IMR-90 (cell line): ENCODE data around the gene DHX38. TPM values are rescaled to one million over a fixed set of nuclear protein-coding genes. Genes with fewer than 3 reads are reported as not detected.

Experiments used
- ATAC-seq: fragments of 200-7000 bp; cut with Tn5 transposase; 2 replicates; pipeline ENCODE4 v1.9.1; 2020; ENCODE audit warnings: low read depth, mild to moderate bottlenecking, moderate library complexity
- BruUV-seq: library from RNA; stranded (reverse); fragments of 400-500 nt; replicated peaks from 2 replicates; lab custom pipeline; 2021; lab: Mats Ljungman, UMichigan
- CTCF ChIA-PET: fragments of 300-600 bp; formaldehyde crosslinking; extraction: SDS; loops from one replicate; lab custom pipeline; 2021; ENCODE audit warnings: antibody characterized with exemption; lab: Yijun Ruan, JAX
- POLR2A ChIA-PET: fragments of 300-600 bp; sonication (Branson Sonifier 250); formaldehyde crosslinking; loops from one replicate; lab custom pipeline; 2022; ENCODE audit warnings: antibody characterized with exemption; ENCODE audit not compliant: unreplicated experiment; lab: Charles Lee
- DNase-seq: peaks from one replicate; pipeline ENCODE4 v3.0.0; 2013
- H2AFZ ChIP-seq: replicated peaks from 2 replicates; pipeline ENCODE3; 2013; ENCODE audit warnings: low read length, mild to moderate bottlenecking; ENCODE audit not compliant: poor library complexity
- H2AK5ac ChIP-seq: 2 replicates; pipeline ENCODE4 v1.6.1; 2013; ENCODE audit warnings: low read depth, low read length, inconsistent platforms
- H2AK9ac ChIP-seq: replicated peaks from 2 replicates; pipeline ENCODE3; 2013; ENCODE audit warnings: mild to moderate bottlenecking, low read depth, low read length, moderate library complexity; ENCODE audit not compliant: poor library complexity
- H2BK120ac ChIP-seq: 2 replicates; pipeline ENCODE4 v1.6.1; 2013; ENCODE audit warnings: low read depth, low read length, inconsistent platforms
- H2BK15ac ChIP-seq: 3 replicates; pipeline ENCODE4 v1.6.1; 2013; ENCODE audit warnings: low read depth, low read length, inconsistent platforms
- H2BK20ac ChIP-seq: 2 replicates; pipeline ENCODE4 v1.6.1; 2013; ENCODE audit warnings: low read depth, mild to moderate bottlenecking, inconsistent platforms, low read length, moderate library complexity
- H2BK5ac ChIP-seq: 2 replicates; pipeline ENCODE4 v1.6.1; 2013; ENCODE audit warnings: mild to moderate bottlenecking, low read depth, low read length, inconsistent platforms; ENCODE audit not compliant: poor library complexity, severe bottlenecking
- H3K14ac ChIP-seq: replicated peaks from 2 replicates; pipeline ENCODE4 v1.6.1; 2013; ENCODE audit warnings: low read depth, low read length, inconsistent platforms
- H3K18ac ChIP-seq: 2 replicates; pipeline ENCODE4 v1.6.1; 2013; ENCODE audit warnings: low read depth, low read length, control low read depth
- H3K23ac ChIP-seq: 2 replicates; pipeline ENCODE4 v1.6.1; 2013; ENCODE audit warnings: low read depth, low read length, inconsistent platforms
- H3K27ac ChIP-seq: 2 replicates; pipeline ENCODE4 v1.5.1; 2013; ENCODE audit warnings: mild to moderate bottlenecking, control low read depth, low read length; ENCODE audit not compliant: insufficient read depth
- H3K27me3 ChIP-seq: 2 replicates; pipeline ENCODE4 v1.6.1; 2013; ENCODE audit warnings: low read length; ENCODE audit not compliant: control insufficient read depth, insufficient read depth
- H3K36me3 ChIP-seq: 2 replicates; pipeline ENCODE4 v1.6.1; 2013; ENCODE audit warnings: low read length, mixed read lengths; ENCODE audit not compliant: control insufficient read depth, insufficient read depth
- H3K4ac ChIP-seq: 2 replicates; pipeline ENCODE4 v1.6.1; 2013; ENCODE audit warnings: low read depth, low read length, inconsistent platforms
- H3K4me1 ChIP-seq: 2 replicates; pipeline ENCODE4 v1.6.1; 2013; ENCODE audit warnings: low read length, mixed read lengths; ENCODE audit not compliant: control insufficient read depth, insufficient read depth
- H3K4me2 ChIP-seq: 2 replicates; pipeline ENCODE4 v1.6.1; 2013; ENCODE audit warnings: low read depth, mild to moderate bottlenecking, control low read depth, low read length, moderate library complexity
- H3K4me3 ChIP-seq: 2 replicates; pipeline ENCODE4 v1.5.1; 2013; ENCODE audit warnings: low read depth, mild to moderate bottlenecking, control low read depth, low read length, moderate library complexity; ENCODE audit not compliant: insufficient read depth
- H3K56ac ChIP-seq: 2 replicates; pipeline ENCODE4 v1.6.1; 2013; ENCODE audit warnings: low read length, inconsistent platforms; ENCODE audit not compliant: insufficient read depth; ENCODE audit errors: extremely low read depth
- H3K79me1 ChIP-seq, 2 experiments: 2 replicates each; pipeline ENCODE4 v1.6.1; 2013; ENCODE audit warnings: low read length in 2 of 2, inconsistent platforms in 1 of 2, low read depth in 1 of 2
- H3K9ac ChIP-seq: 2 replicates; pipeline ENCODE4 v1.6.1; 2013; ENCODE audit warnings: low read depth, low read length, control low read depth
- H3K9me1 ChIP-seq: 2 replicates; pipeline ENCODE4 v1.6.1; 2013; ENCODE audit warnings: low read length, inconsistent platforms; ENCODE audit not compliant: insufficient read depth
- H3K9me3 ChIP-seq: 2 replicates; pipeline ENCODE4 v1.6.1; 2013; ENCODE audit warnings: low read length; ENCODE audit not compliant: control insufficient read depth, insufficient read depth
- H4K20me1 ChIP-seq: 2 replicates; pipeline ENCODE4 v1.6.1; 2013; ENCODE audit warnings: low read length, inconsistent platforms; ENCODE audit not compliant: insufficient read depth
- H4K5ac ChIP-seq: 2 replicates; pipeline ENCODE4 v1.6.1; 2013; ENCODE audit warnings: mild to moderate bottlenecking, low read depth, low read length, control low read depth
- H4K8ac ChIP-seq, 2 experiments: 2 replicates each; pipeline ENCODE4 v1.6.1; 2013; ENCODE audit warnings: low read depth in 2 of 2, low read length in 2 of 2, control low read depth in 1 of 2, inconsistent platforms in 1 of 2
- H4K91ac ChIP-seq: 2 replicates; pipeline ENCODE4 v1.6.1; 2013; ENCODE audit warnings: low read depth, low read length, inconsistent platforms; ENCODE audit not compliant: insufficient read depth
- BHLHE40 ChIP-seq: fragments of 150-350 bp; IDR thresholded peaks from 2 replicates; pipeline ENCODE4 v1.6.1; 2016; ENCODE audit warnings: mild to moderate bottlenecking, low read depth, low read length
- CEBPB ChIP-seq: IDR thresholded peaks from 2 replicates; pipeline ENCODE4 v1.6.1; 2012; ENCODE audit warnings: low read depth, low read length, improper control_type of control experiment
- CHD1 ChIP-seq: IDR thresholded peaks from 2 replicates; pipeline ENCODE4 v1.6.1; 2012; ENCODE audit warnings: low read depth, low read length, improper control_type of control experiment
- CTCF ChIP-seq: conservative IDR thresholded peaks from 2 replicates; pipeline ENCODE4 v1.5.1; 2012; ENCODE audit warnings: mild to moderate bottlenecking, low read depth, low read length, improper control_type of control experiment
- ELK1 ChIP-seq: fragments of 150-350 bp; IDR thresholded peaks from 2 replicates; pipeline ENCODE4 v1.6.1; 2016; ENCODE audit warnings: low read depth, mild to moderate bottlenecking, low read length, moderate library complexity, borderline replicate concordance
- FOS ChIP-seq: fragments of 150-350 bp; IDR thresholded peaks from 2 replicates; pipeline ENCODE4 v1.6.1; 2016; ENCODE audit warnings: low read depth, low read length
- MAFK ChIP-seq: IDR thresholded peaks from 2 replicates; pipeline ENCODE4 v1.6.1; 2012; ENCODE audit warnings: low read depth, low read length, improper control_type of control experiment
- MAZ ChIP-seq: IDR thresholded peaks from 2 replicates; pipeline ENCODE4 v1.6.1; 2012; ENCODE audit warnings: low read depth, mild to moderate bottlenecking, low read length, improper control_type of control experiment, moderate library complexity, borderline replicate concordance
- MXI1 ChIP-seq: IDR thresholded peaks from 2 replicates; pipeline ENCODE4 v1.6.1; 2012; ENCODE audit warnings: low read depth, mild to moderate bottlenecking, low read length, moderate library complexity, borderline replicate concordance
- NFE2L2 ChIP-seq: fragments of 150-350 bp; IDR thresholded peaks from 2 replicates; pipeline ENCODE4 v1.6.1; 2016; ENCODE audit warnings: low read depth, mild to moderate bottlenecking, low read length
- POLR2A ChIP-seq: IDR thresholded peaks from 2 replicates; pipeline ENCODE4 v1.6.1; 2012; ENCODE audit warnings: mild to moderate bottlenecking, low read depth, low read length
- RAD21 ChIP-seq: IDR thresholded peaks from 2 replicates; pipeline ENCODE4 v1.6.1; 2012; ENCODE audit warnings: low read length, improper control_type of control experiment
- RCOR1 ChIP-seq: IDR thresholded peaks from 2 replicates; pipeline ENCODE4 v1.6.1; 2012; ENCODE audit warnings: mild to moderate bottlenecking, low read length, improper control_type of control experiment; ENCODE audit not compliant: insufficient replicate concordance
- RFX5 ChIP-seq: IDR thresholded peaks from 2 replicates; pipeline ENCODE4 v1.8.0; 2012; ENCODE audit warnings: low read depth, mild to moderate bottlenecking, low read length, moderate library complexity
- SMC3 ChIP-seq: fragments of 150-350 bp; IDR thresholded peaks from 2 replicates; pipeline ENCODE4 v1.6.1; 2016; ENCODE audit warnings: low read depth, mild to moderate bottlenecking, antibody characterized with exemption, low read length, moderate library complexity
- USF2 ChIP-seq: fragments of 150-350 bp; IDR thresholded peaks from 2 replicates; pipeline ENCODE4 v1.6.1; 2017; ENCODE audit warnings: mild to moderate bottlenecking, antibody characterized with exemption, low read length, low read depth
- WGBS, 2 experiments: methylation state at CpG; one replicate each; pipeline versions ENCODE4 v1.1.5 to v1.1.7; 2013; ENCODE audit warnings: missing lambda C conversion rate in 2 of 2; ENCODE audit not compliant: insufficient read length in 1 of 2; ENCODE audit errors: extremely low coverage in 2 of 2; 5-methylcytosine and 5-hydroxymethylcytosine counted together
- dilution Hi-C: fragments of 300-500 bp; cut with HindIII; formaldehyde crosslinking; loops from one replicate; pipeline ENCODE4 v1.14.3; 2018; ENCODE audit warnings: low sequenced_read_pairs; ENCODE audit not compliant: unreplicated experiment
- in situ Hi-C: fragments of 300-500 bp; cut with MboI; formaldehyde crosslinking; loops from 3 replicates; pipeline ENCODE4 v1.14.3; 2019; ENCODE audit warnings: low sequenced_read_pairs, inconsistent platforms, mixed read lengths
- intact Hi-C: fragments of 100-400 bp; cut with micrococcal nuclease; formaldehyde crosslinking; loops from 2 replicates; pipeline ENCODE4 v1.10.0; 2022
- polyA plus RNA-seq, 3 experiments: library from polyadenylated mRNA; depleted of rRNA; stranded (reverse); fragments of >200 nt; gene quantifications; 2 replicates each; pipeline ENCODE4 v1.2.3, GENCODE V29; 2012; ENCODE audit warnings: low replicate concordance in 1 of 3
- total RNA-seq: library from RNA; depleted of rRNA; stranded (reverse); fragments of >200 nt; gene quantifications from 2 replicates; pipeline ENCODE4 v1.2.3, GENCODE V29; 2012

The DHX38 gene
- total and polyA plus RNA-seq, 2 of the 4 experiments (the other 2 are of a cell fraction): 45.4 to 49.6 TPM

- 0 out of 2 replicates have a peak, but pooled peaks cover 4% of the 10 kb centered on the region for H4K20me1 ChIP-seq
- H3K79me1 ChIP-seq: no peaks in the 10 kb centered on the region
- H2BK20ac ChIP-seq: no peak overlapping the region
- no peak overlapping the region for H3K14ac ChIP-seq
- in situ Hi-C loops: loop anchor here (10.0 kb wide), 1 partner anchor 341 kb away; no protein-coding TSS in a partner anchor
- DNase-seq (no peak), ATAC-seq (no peak)
- H3K56ac ChIP-seq: no peak overlapping the region
- H4K5ac ChIP-seq: no peak overlapping the region
- H3K4ac ChIP-seq: no peak overlapping the region
- intact Hi-C loops: loop anchor here (10.0 kb wide), 4 partner anchors 281 to 1911 kb away; no protein-coding TSS in a partner anchor
- H2AK9ac ChIP-seq: no peak overlapping the region
- H3K9me3 ChIP-seq: no peaks in the 10 kb centered on the region
- H3K18ac ChIP-seq: no peak overlapping the region
- H4K8ac ChIP-seq: no peak overlapping the region
- no peak overlapping the region for H3K4me2 ChIP-seq
- H3K27me3 ChIP-seq: peaks cover 3% of the 10 kb centered on the region; the same call in 1 of the 2 replicates
- POLR2A ChIA-PET: no interaction called here
- no peaks in the 10 kb centered on the region for H3K36me3 ChIP-seq
- dilution Hi-C loops: no loop called here
- H2AK5ac ChIP-seq: no peak overlapping the region
- no peak overlapping the region for H4K91ac ChIP-seq
- no peak overlapping the region for H3K23ac ChIP-seq
- WGBS, 2 experiments: no CpG with 5 or more reads among the region's 3 CpGs
- H3K9ac ChIP-seq: no peak overlapping the region
- no peaks in the 10 kb centered on the region for H3K9me1 ChIP-seq
- no peak overlapping the region for H2AFZ ChIP-seq
- CTCF ChIA-PET: interaction anchor here (1.1 to 1.9 kb wide), 5 partner anchors 10 to 1755 kb away, joined by 3 to 8 read pairs (median 5); no protein-coding TSS in a partner anchor
- H3K4me1 ChIP-seq: no peaks in the 10 kb centered on the region
- H3K27ac ChIP-seq: no peak overlapping the region
- BruUV-seq: no TSS peak
- no peak overlapping the region for H2BK120ac ChIP-seq
- H2BK5ac ChIP-seq: no peak overlapping the region
- no peak overlapping the region for H2BK15ac ChIP-seq
- H3K4me3 ChIP-seq: no peak overlapping the region
- no peak for TF ChIP-seq CEBPB
- no peak for TF ChIP-seq CHD1
- TF ChIP-seq FOS: no peak
- no peak for TF ChIP-seq MAFK
- TF ChIP-seq RFX5: no peak
- no peak for TF ChIP-seq POLR2A
- TF ChIP-seq ELK1: no peak
- TF ChIP-seq RAD21: no peak
- TF ChIP-seq BHLHE40: no peak
- no peak for TF ChIP-seq RCOR1
- no peak for TF ChIP-seq USF2
- no peak for TF ChIP-seq MAZ
- no peak for TF ChIP-seq MXI1
- no peak for TF ChIP-seq SMC3
- no peak for TF ChIP-seq NFE2L2
- TF ChIP-seq CTCF: no peak
Measured at GRCh38 chr16:72124148-72124547, 30.5 kb downstream of the DHX38 start.
